ENCODE results near the gene NOL4L. TPM values are rescaled to one million over a fixed set of nuclear protein-coding genes. Genes with fewer than 3 reads are reported as not detected.

NOL4L gene
- total RNA-seq, 1 donor from 2014 or later: 44.1 TPM

- TF ChIP-seq CTCF (conservative IDR thresholded peaks at IDR 0.05; ENCODE audit: low read depth, low read length): no peak
- no peak overlapping the region for H3K4me3 ChIP-seq (ENCODE audit: low read depth, low read length)
- DNase-seq (ENCODE audit: low read depth): no peak
Observed at GRCh38 chr20:32575805-32576204, 9.3 kb downstream of the NOL4L start.

- H3K4me3 ChIP-seq (ENCODE audit: low read depth, low read length): no peak overlapping the region
- no peak for TF ChIP-seq CTCF (conservative IDR thresholded peaks at IDR 0.05; ENCODE audit: low read depth, low read length)
- no peak for DNase-seq (ENCODE audit: low read depth)
Observed at GRCh38 chr20:32575227-32575581, 9.9 kb downstream of the NOL4L start.

- DNase-seq (ENCODE audit: low read depth): peak; percentile 3
- no peak for TF ChIP-seq CTCF (conservative IDR thresholded peaks at IDR 0.05; ENCODE audit: low read depth, low read length)
- no peak overlapping the region for H3K4me3 ChIP-seq (ENCODE audit: low read depth, low read length)
Observed at GRCh38 chr20:32574296-32575226, 10.6 kb downstream of the NOL4L start.

GRCh38 chr20:32573167-32573851 lies 11.8 kb downstream of the NOL4L start:
- DNase-seq (ENCODE audit: low read depth): no peak
- no peak for TF ChIP-seq CTCF (conservative IDR thresholded peaks at IDR 0.05; ENCODE audit: low read depth, low read length)
- H3K4me3 ChIP-seq (ENCODE audit: low read depth, low read length): no peak overlapping the region

- no peak overlapping the region for H3K4me3 ChIP-seq (ENCODE audit: low read depth, low read length)
- no peak for DNase-seq (ENCODE audit: low read depth)
- TF ChIP-seq CTCF (conservative IDR thresholded peaks at IDR 0.05; ENCODE audit: low read depth, low read length): no peak
Observed at GRCh38 chr20:32572271-32572968, 12.7 kb downstream of the NOL4L start.

- no peak for TF ChIP-seq CTCF (conservative IDR thresholded peaks at IDR 0.05; ENCODE audit: low read depth, low read length)
- no peak for DNase-seq (ENCODE audit: low read depth)
- no peak overlapping the region for H3K4me3 ChIP-seq (ENCODE audit: low read depth, low read length)
Observed at GRCh38 chr20:32571566-32571965, 13.6 kb downstream of the NOL4L start.
